GM21737 (cell line): Measurements from ENCODE around the gene NAALADL2.
"Not testable (repeated sequence)": the region's sequence is repeated elsewhere in the genome, so short reads cannot be mapped to it uniquely, and the experiment has no call there.

Experiments
- ATAC-seq: cut with Tn5 transposase; IDR thresholded peaks from one replicate; pipeline ENCODE4 v1.9.1; 2021; ENCODE audit warnings: mild to moderate bottlenecking, moderate library complexity; ENCODE audit not compliant: unreplicated experiment

The NAALADL2 gene

GRCh38 chr3:175066617-175067415 is 207.7 kb downstream of the NAALADL2 start:
- ATAC-seq = no peak

- ATAC-seq = no peak
Measured at GRCh38 chr3:175068587-175068986, 209.5 kb downstream of the NAALADL2 start.

- ATAC-seq = no peak
Measured at GRCh38 chr3:175070946-175071345, 211.8 kb downstream of the NAALADL2 start.

- no peak for ATAC-seq
Measured at GRCh38 chr3:175073219-175073905, 214.2 kb downstream of the NAALADL2 start.

- no peak for ATAC-seq
Measured at GRCh38 chr3:175075269-175075668, 216.1 kb downstream of the NAALADL2 start.

- ATAC-seq = no peak
Measured at GRCh38 chr3:175077216-175077615, 218.1 kb downstream of the NAALADL2 start.

GRCh38 chr3:175082631-175083030 is 223.5 kb downstream of the NAALADL2 start:
- no peak for ATAC-seq

- not testable (repeated sequence) for ATAC-seq
Measured at GRCh38 chr3:175087128-175087527, 228.0 kb downstream of the NAALADL2 start.

- no peak for ATAC-seq
Measured at GRCh38 chr3:175088766-175089380, 229.7 kb downstream of the NAALADL2 start.

GRCh38 chr3:175091426-175092114 is 232.4 kb downstream of the NAALADL2 start:
- no peak for ATAC-seq

- no peak for ATAC-seq
Measured at GRCh38 chr3:175093748-175094147, 234.6 kb downstream of the NAALADL2 start.

- no peak for ATAC-seq
Measured at GRCh38 chr3:175094344-175094743, 235.2 kb downstream of the NAALADL2 start.

- no peak for ATAC-seq
Measured at GRCh38 chr3:175098644-175099043, 239.5 kb downstream of the NAALADL2 start.

- ATAC-seq = no peak
Measured at GRCh38 chr3:175102161-175102560, 243.0 kb downstream of the NAALADL2 start.

- no peak for ATAC-seq
Measured at GRCh38 chr3:175103298-175103697, 244.2 kb downstream of the NAALADL2 start.

- no peak for ATAC-seq
Measured at GRCh38 chr3:175105066-175105465, 245.9 kb downstream of the NAALADL2 start.

GRCh38 chr3:175107231-175107630 is 248.1 kb downstream of the NAALADL2 start:
- no peak for ATAC-seq

GRCh38 chr3:175107995-175108394 is 248.9 kb downstream of the NAALADL2 start:
- ATAC-seq = no peak

- no peak for ATAC-seq
Measured at GRCh38 chr3:175108613-175109151, 249.5 kb downstream of the NAALADL2 start.

GRCh38 chr3:175111036-175111435 is 251.9 kb downstream of the NAALADL2 start:
- no peak for ATAC-seq

GRCh38 chr3:175118382-175118941 is 259.3 kb downstream of the NAALADL2 start:
- ATAC-seq = no peak
